D721Med (cell line): ENCODE results near the gene CCNK.

Source experiments
- DNase-seq: peaks from one replicate; pipeline ENCODE4 v3.0.0; 2011; ENCODE audit warnings: low spot score; ENCODE audit not compliant: insufficient read length
- FAIRE-seq: peaks from 2 replicates; lab custom pipeline; 2011; peaks lifted over from hg19 to GRCh38; lab: Jason Lieb, UNC
- TF ChIP-seq, protein P1 (sequence below): IDR thresholded peaks from 2 replicates; pipeline ENCODE4 v1.5.1; 2012; ENCODE audit warnings: mild to moderate bottlenecking, control low read depth; ENCODE audit not compliant: insufficient read depth; ENCODE audit errors: missing control alignments

CCNK gene

GRCh38 chr14:99473458-99473857 is 7.8 kb upstream of the CCNK start:
- TF ChIP-seq, protein P1, sequence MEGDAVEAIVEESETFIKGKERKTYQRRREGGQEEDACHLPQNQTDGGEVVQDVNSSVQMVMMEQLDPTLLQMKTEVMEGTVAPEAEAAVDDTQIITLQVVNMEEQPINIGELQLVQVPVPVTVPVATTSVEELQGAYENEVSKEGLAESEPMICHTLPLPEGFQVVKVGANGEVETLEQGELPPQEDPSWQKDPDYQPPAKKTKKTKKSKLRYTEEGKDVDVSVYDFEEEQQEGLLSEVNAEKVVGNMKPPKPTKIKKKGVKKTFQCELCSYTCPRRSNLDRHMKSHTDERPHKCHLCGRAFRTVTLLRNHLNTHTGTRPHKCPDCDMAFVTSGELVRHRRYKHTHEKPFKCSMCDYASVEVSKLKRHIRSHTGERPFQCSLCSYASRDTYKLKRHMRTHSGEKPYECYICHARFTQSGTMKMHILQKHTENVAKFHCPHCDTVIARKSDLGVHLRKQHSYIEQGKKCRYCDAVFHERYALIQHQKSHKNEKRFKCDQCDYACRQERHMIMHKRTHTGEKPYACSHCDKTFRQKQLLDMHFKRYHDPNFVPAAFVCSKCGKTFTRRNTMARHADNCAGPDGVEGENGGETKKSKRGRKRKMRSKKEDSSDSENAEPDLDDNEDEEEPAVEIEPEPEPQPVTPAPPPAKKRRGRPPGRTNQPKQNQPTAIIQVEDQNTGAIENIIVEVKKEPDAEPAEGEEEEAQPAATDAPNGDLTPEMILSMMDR: no peak
- DNase-seq: no peak
- FAIRE-seq: no peak

- TF ChIP-seq, protein P1: no peak
- DNase-seq (no peak), FAIRE-seq (no peak)
These were observed 6.0 kb upstream of the CCNK start for GRCh38 chr14:99475179-99475578.

GRCh38 chr14:99475660-99476059 is 5.5 kb upstream of the CCNK start:
- TF ChIP-seq, protein P1: no peak
- FAIRE-seq: no peak
- DNase-seq: no peak

DNA sequence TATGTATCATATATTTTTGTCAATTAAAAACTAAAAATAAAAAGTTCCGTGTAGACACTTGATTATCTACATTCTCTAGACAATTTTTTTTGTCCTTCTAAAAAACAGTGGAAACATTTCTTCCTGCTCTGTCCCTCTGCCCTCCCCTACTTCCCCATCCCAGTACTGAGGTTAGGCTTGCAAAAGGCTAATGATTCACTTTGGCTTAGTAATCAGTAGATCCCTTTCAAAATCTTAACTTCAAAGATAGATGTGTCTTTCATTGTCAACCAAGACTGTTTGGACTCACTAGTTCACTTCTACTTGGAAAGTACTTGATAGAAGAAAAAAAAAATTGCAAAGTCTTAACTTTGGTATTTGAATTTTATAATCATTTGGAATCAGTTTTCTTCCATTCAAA is 4.3 kb upstream of the CCNK start:
- no peak for DNase-seq
- no peak for FAIRE-seq
- TF ChIP-seq, protein P1: no peak

DNA sequence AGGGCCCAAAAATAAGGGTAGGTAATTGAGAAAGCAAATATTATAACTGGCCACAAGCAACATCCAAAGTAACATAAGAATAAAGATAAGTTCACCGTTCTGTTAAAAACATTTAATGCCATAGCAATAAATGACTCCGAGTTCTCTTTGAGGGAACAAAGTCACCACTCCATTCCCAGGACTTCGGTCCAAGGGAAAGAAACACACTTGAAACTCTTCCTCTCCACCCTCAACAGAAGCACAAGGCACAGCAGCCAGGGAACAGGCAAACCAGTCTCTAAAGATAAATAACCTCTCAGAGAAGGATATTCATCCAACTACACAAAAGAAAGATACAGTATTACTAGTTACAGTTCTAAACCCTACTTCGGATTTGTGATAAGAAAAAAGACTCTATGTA is 3.1 kb upstream of the CCNK start:
- TF ChIP-seq, protein P1: no peak
- DNase-seq (no peak), FAIRE-seq (no peak)

DNA sequence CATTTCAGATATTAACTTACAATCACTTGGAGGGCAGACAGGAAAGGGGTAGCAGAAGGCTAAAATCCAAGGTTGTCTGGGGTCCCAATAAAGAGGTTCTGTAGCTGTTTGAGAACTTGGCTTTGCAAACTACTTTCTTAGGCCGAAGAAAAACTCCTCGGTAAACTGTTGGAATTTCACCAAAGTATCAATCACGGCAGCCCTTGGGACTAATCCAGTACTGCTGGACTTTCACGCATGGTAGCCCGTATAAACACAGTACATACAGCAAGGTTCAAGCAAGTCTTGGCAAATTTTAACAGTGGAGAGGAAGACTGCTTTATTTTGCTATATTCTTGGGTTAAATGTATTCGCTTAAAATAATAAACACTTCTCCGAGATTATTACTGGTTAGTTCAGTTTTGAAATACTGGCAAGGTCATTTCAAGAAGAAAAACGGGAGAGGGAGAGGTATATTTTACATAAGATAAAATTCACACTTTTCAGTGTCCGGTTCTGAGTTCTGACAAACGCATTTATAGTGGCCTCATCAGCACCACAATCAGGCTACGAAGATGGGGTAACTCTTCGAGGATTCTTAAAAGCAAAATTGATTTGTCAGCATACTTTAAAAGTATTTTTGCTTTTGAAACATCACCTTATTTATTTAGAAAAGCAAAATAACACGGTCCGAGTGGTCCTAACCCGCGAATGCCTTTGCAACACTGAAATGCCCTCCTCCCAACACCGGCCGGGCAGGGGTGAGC is 1.9 kb upstream of the CCNK start:
- FAIRE-seq (no peak), DNase-seq (no peak)
- TF ChIP-seq, protein P1: no peak
